CD4-positive, alpha-beta T cell treated with Interleukin-10 for 1 hour (primary cell): ENCODE measurements around the gene SLC25A6.
"Not testable (repeated sequence)": the region's sequence is repeated elsewhere in the genome, so short reads cannot be mapped to it uniquely, and the experiment has no call there.

ENCODE experiments used
- DNase-seq: peaks from one replicate; pipeline ENCODE4 v3.0.0-alpha.2; 2020

SLC25A6 gene

DNA sequence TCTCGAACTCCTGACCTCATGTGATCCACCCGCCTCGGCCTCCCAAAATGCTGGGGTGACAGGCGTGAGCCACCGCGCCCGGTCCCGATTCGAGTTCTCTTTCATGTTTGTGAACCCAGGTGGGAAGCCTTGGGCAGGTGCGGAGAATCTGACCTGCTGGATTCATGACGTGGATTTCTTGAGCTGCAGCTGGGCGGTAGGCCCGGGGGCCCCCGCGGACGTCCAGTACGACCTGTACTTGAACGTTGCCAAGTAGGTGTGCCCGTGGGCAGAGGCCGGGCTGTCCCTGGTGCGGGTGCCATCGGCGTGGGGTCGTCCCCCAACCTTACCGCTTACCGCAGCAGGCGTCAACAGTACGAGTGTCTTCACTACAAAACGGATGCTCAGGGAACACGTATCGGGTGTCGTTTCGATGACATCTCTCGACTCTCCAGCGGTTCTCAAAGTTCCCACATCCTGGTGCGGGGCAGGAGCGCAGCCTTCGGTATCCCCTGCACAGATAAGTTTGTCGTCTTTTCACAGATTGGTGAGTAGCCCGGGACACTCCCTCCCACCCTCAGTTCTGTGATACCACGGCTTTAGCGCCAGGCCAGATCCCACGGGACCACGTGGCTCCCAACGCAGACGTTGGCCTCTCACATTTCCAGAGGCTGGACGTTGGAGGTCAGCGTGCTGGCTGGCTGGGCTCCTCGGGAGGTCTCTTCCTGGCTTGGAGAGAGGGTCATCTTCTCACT lies 39.8 kb downstream of the SLC25A6 start:
- DNase-seq = no peak

DNA sequence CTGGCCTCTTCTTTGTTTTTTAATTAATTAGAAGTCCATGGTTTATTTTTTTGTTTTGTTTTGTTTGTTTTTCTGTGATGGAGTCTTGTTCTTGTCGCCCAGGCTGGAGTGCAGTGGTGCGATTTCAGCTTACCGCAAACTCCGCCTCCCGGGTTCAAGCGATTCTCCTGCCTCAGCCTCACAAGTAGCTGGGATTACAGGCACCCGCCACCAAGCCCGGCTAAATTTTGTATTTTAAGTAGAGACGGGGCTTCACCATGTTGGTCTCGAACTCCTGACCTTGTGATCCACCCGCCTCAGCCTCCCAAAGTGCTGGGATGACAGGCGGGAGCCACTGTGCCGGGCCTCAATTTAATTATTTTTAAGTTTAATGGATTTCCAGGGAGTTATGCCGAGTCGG lies 42.3 kb downstream of the SLC25A6 start:
- not testable (repeated sequence) for DNase-seq

DNA sequence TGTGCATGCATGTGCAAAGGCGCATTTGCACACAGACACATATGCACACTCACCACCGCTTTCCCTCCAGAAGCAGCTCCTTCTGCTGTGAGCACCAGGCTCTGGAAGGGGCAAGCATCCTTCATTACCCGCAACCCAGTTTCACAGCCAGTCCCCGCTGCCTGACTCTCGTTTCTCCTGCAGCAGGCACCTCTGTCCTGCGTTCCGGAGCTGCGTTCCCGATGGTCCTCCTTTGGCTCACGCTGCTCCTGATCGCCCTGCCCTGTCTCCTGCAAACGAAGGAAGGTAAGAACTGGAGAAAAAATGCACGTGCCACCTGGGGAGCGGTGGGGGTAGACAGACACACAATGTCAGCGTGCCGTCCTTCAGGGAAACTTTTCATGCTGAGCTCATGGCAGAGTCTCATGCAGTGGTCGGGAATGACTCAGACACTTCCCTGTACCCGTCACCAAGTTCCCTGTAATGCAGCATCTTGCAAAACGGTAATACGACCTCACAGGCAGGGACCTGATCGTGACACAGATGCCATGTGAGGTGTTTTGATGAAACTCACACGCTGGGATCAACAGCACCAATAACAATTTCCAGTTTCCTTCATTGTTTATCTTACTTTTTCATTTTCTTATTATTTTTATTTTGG lies 50.2 kb downstream of the SLC25A6 start:
- no peak for DNase-seq

DNA sequence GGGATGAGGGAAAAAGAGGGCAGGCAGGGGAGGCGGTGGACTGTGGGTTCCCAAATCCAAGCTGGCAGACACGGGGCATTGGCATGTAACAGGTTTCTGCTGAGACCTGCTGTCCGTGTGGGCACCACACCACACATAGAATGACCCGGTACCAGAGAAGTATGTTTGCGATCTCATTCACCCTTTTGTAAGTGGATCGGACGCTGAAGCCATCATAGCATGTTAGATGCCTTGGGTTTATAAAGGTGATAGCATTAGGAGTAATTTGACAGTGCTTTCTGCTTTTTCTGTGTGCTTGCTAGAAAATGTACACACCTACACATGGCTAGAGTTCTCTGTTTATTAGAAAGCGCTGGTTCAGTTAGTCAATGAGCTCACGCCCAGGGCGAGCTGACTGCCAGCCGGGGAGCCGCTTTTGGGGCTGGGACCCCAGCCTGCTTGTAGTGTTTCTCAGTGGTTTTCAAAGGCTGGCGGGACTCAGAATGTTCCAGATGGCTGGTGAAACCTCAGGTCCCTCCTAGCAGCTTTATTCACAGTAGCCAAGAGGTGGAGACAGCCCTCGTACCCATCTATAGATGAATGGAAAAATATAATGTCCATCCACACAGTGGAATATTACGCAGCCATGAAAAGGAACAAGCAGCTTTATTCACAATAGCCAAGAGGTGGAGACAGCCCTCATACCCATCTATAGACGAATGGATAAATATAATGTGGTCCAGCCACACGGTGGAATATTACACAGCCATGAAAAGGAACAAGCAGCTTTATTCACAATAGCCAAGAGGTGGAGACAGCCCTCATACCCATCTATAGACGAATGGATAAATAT lies 54.7 kb downstream of the SLC25A6 start:
- DNase-seq = no peak

DNA sequence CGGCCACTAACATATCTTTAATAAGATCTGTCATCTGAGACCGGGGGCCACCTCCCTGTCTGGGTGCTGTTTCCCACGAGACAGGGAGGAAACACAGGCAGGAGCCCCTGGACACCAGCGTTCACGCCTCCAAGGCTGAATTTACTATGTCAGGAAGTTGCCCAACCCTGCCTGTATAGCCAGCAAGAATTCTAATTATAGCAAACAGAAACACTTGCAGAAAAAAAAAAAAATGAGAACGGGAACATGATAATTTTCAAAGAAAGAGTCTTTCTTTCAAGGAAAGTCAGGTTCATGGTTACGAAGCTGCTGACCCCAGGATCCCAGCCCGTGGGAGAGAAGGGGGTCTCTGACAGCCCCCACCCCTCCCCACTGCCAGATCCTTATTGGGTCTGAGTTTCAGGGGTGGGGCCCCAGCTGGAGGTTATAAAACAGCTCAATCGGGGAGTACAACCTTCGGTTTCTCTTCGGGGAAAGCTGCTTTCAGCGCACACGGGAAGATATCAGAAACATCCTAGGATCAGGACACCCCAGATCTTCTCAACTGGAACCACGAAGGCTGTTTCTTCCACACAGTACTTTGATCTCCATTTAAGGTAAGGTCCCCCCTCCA lies 55.5 kb downstream of the SLC25A6 start, which contains the start of gene IL3RA:
IL3RA (plus strand) TSS at position 455 of the 613 bp plus-strand sequence. CDS start 4,981 bp downstream, outside the sequence.
- peak; percentile 19 for DNase-seq
